GM12878 (cell line): ENCODE data around the gene CNOT3. TPM values are rescaled to one million over a fixed set of nuclear protein-coding genes. Genes with fewer than 3 reads are reported as not detected.

Experiments used
- ATAC-seq: fragments of 200-7000 bp; cut with Tn5 transposase; 3 replicates; pipeline ENCODE4 v1.9.1; 2020; ENCODE audit warnings: mild to moderate bottlenecking, moderate library complexity
- BruUV-seq: library from RNA; stranded (reverse); fragments of 400-500 nt; replicated peaks from 2 replicates; lab custom pipeline; 2021; lab: Mats Ljungman, UMichigan
- CTCF ChIA-PET: fragments of 300-600 bp; sonication (Branson Sonifier 250); formaldehyde crosslinking; extraction: SDS; loops from one replicate; lab custom pipeline; 2021; ENCODE audit warnings: inconsistent platforms; lab: Yijun Ruan, JAX
- POLR2A ChIA-PET: fragments of 350-600 bp; formaldehyde crosslinking; extraction: SDS; loops from one replicate; lab custom pipeline; 2021; ENCODE audit warnings: inconsistent platforms; lab: Charles Lee
- RAD21 ChIA-PET: fragments of 300-600 bp; sonication (Branson Sonifier 250); formaldehyde crosslinking; loops from one replicate; lab custom pipeline; 2023; ENCODE audit warnings: antibody characterized with exemption; ENCODE audit not compliant: unreplicated experiment; lab: Charles Lee
- SMC1A ChIA-PET: fragments of 300-600 bp; sonication (Branson Sonifier 250); formaldehyde crosslinking; loops from one replicate; lab custom pipeline; 2023; ENCODE audit not compliant: unreplicated experiment, uncharacterized antibody; lab: Charles Lee
- DNase-seq: peaks from one replicate; pipeline ENCODE4 v3.0.0-alpha.2; 2011; ENCODE audit warnings: low read depth, low spot score
- FAIRE-seq: peaks from 3 replicates; lab custom pipeline; 2011; peaks lifted over from hg19 to GRCh38; lab: Jason Lieb, UNC
- H2AFZ ChIP-seq: 2 replicates; pipeline ENCODE4 v1.6.0; 2011; ENCODE audit warnings: low read depth, low read length, control low read depth; ENCODE audit not compliant: control insufficient read depth
- H3K27ac ChIP-seq: 2 replicates; pipeline ENCODE4 v1.5.1; 2011; ENCODE audit warnings: control low read depth; ENCODE audit not compliant: control insufficient read depth, insufficient read depth
- H3K27me3 ChIP-seq, 2 experiments: replicated peaks in 1 of 2; 2 replicates each; pipeline versions ENCODE4 v1.6.0 to v1.6.1; 2011; ENCODE audit warnings: low read length in 1 of 2; ENCODE audit not compliant: control insufficient read depth in 2 of 2, insufficient read depth in 2 of 2
- H3K36me3 ChIP-seq, 2 experiments: 2 replicates each; pipeline ENCODE4 v1.5.1; 2011; ENCODE audit warnings: low read length in 1 of 2; ENCODE audit not compliant: control insufficient read depth in 2 of 2, insufficient read depth in 2 of 2
- H3K4me1 ChIP-seq: 2 replicates; pipeline ENCODE4 v1.6.1; 2011; ENCODE audit warnings: mild to moderate bottlenecking, low read length, moderate library complexity, mixed read lengths; ENCODE audit not compliant: control insufficient read depth, insufficient read depth
- H3K4me2 ChIP-seq: 2 replicates; pipeline ENCODE4 v1.6.0; 2011; ENCODE audit warnings: control low read depth; ENCODE audit not compliant: control insufficient read depth, insufficient read depth
- H3K4me3 ChIP-seq: fragments of 200-600 bp; sonication (generic); 2 replicates; pipeline ENCODE4 v1.5.1; 2016
- H3K79me2 ChIP-seq: 2 replicates; pipeline ENCODE4 v1.6.0; 2011; ENCODE audit warnings: low read length; ENCODE audit not compliant: control insufficient read depth, insufficient read depth
- H3K9ac ChIP-seq: 2 replicates; pipeline ENCODE4 v1.8.0; 2011; ENCODE audit warnings: low read length, control low read depth, mixed read lengths; ENCODE audit not compliant: control insufficient read depth, insufficient read depth
- H3K9me3 ChIP-seq: replicated peaks from 3 replicates; pipeline ENCODE4 v1.5.1; 2011; ENCODE audit warnings: mild to moderate bottlenecking, low read length; ENCODE audit not compliant: control insufficient read depth, insufficient read depth
- H4K20me1 ChIP-seq: 2 replicates; pipeline ENCODE4 v1.6.0; 2011; ENCODE audit not compliant: control insufficient read depth, insufficient read depth
- BRCA1 ChIP-seq: IDR thresholded peaks from 2 replicates; pipeline ENCODE4 v1.6.1; 2011; ENCODE audit warnings: low read depth, low read length, improper control_type of control experiment
- MEF2B ChIP-seq: fragments of 450-650 bp; IDR thresholded peaks from 2 replicates; pipeline ENCODE4 v1.6.1; 2018; ENCODE audit warnings: mild to moderate bottlenecking, moderate library complexity; ENCODE audit not compliant: partially characterized antibody, poor library complexity, severe bottlenecking
- SIX5 ChIP-seq: IDR thresholded peaks from 2 replicates; pipeline ENCODE4 v1.6.1; 2011; ENCODE audit warnings: mild to moderate bottlenecking, low read depth, low read length, moderate library complexity; ENCODE audit not compliant: severe bottlenecking
- WGBS: methylation state at CpG from one replicate; pipeline ENCODE4 v1.1.6; 2016; ENCODE audit warnings: low lambda C conversion rate; ENCODE audit not compliant: insufficient replicate concordance, insufficient coverage; ENCODE audit errors: missing lambda C conversion rate; 5-methylcytosine and 5-hydroxymethylcytosine counted together
- in situ Hi-C: fragments of 300-500 bp; cut with MboI; formaldehyde crosslinking; loops from 9 replicates; pipeline ENCODE4 v1.14.3; 2018; ENCODE audit warnings: mixed read lengths
- intact Hi-C: fragments of 100-400 bp; cut with micrococcal nuclease; formaldehyde crosslinking; loops from one replicate; pipeline ENCODE4 v1.14.2; 2022; ENCODE audit not compliant: unreplicated experiment
- polyA plus RNA-seq, 11 experiments: library from polyadenylated mRNA; depleted of rRNA in 4 of 11; unstranded in 6 of 11; stranded (reverse) in 5 of 11; fragments of >200 nt; fragmentation: Nextera tagmentation in 4 of 11; fragmentation: Illumina TruSeq in 1 of 11; extraction: Ambion mirVana in 4 of 11; extraction: Trizol in 1 of 11; gene quantifications; 1 replicate in 1 of 11; 2 replicates in 10 of 11; pipeline versions ENCODE4 v1.2.1 to v1.2.3, GENCODE V29; 2011 to 2016; ENCODE audit warnings: inconsistent platforms in 2 of 11, missing spikeins in 2 of 11, low read depth in 1 of 11
- total RNA-seq, 4 experiments: library from RNA; depleted of rRNA in 3 of 4; stranded (reverse); fragments of >200 nt in 3 of 4; fragmentation: Illumina TruSeq in 1 of 4; extraction: Trizol in 1 of 4; gene quantifications; 2 replicates each; pipeline versions ENCODE4 v1.2.1 to v1.2.3, GENCODE V29; 2013 to 2021
- TF ChIP-seq, protein P1 (sequence below): IDR thresholded peaks from 2 replicates; pipeline ENCODE4 v1.6.1; 2011; ENCODE audit warnings: borderline replicate concordance, low read depth, mild to moderate bottlenecking, moderate library complexity, mixed read lengths, low read length; ENCODE audit not compliant: insufficient read depth; ENCODE audit errors: extremely low read length
- TF ChIP-seq, protein P2 (sequence below): fragments of 450-650 bp; conservative IDR thresholded peaks from 2 replicates; pipeline ENCODE4 v1.6.1; 2017; ENCODE audit warnings: mild to moderate bottlenecking, moderate library complexity

The CNOT3 gene
- total and polyA plus RNA-seq, 10 of the 15 experiments (the other 5 are each of a cell fraction or from before 2014, with no cell fraction given), result 0.14 to 45.1 (median 14.0) TPM

DNA sequence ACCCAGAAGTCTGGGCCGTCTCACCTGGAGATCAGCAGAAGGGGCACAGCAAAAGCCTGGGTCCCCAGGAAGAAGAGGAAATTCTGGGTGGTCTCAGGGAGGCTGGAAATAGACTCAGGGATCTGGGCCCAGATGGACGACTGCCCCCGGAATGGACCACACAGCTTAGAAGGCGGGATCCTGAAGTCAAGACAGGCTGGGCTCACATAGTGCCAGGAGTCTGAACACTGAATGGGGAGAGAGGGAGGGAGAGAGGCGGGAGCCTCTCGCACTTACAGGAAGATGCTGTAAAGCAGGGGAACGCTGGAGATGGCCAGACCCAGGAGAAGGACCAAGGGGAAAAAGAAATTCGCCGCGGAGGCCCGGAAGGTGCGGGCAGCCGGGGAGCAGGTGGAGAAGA lies 23.3 kb downstream of the CNOT3 start:
- Histone ChIP-seq H3K4me2 (peak overlapping the region; percentile 97), H3K79me2 (peaks cover 8% of the 10 kb centered on the region), H2AFZ (no peak overlapping the region), H4K20me1 (no peaks in the 10 kb centered on the region), H3K9me3 (no peaks in the 10 kb centered on the region; the same call in 2 of the 3 replicates), H3K36me3 (peaks cover 5% of the 10 kb centered on the region in 2 experiments; a peak in 2 of 4 replicates), H3K27me3 (no peaks in the 10 kb centered on the region), H3K4me1 (peaks cover 4% of the 10 kb centered on the region; the same call in 1 of the 2 replicates), H3K27ac (no peak overlapping the region), H3K4me3 (peak overlapping the region; percentile 95), H3K9ac (peak overlapping the region; percentile 82)
- no TSS peak for BruUV-seq
- in situ Hi-C loops (no loop called here), intact Hi-C loops (no loop called here)
- TF ChIP-seq, protein P1, sequence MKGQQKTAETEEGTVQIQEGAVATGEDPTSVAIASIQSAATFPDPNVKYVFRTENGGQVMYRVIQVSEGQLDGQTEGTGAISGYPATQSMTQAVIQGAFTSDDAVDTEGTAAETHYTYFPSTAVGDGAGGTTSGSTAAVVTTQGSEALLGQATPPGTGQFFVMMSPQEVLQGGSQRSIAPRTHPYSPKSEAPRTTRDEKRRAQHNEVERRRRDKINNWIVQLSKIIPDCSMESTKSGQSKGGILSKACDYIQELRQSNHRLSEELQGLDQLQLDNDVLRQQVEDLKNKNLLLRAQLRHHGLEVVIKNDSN, result no peak
- TF ChIP-seq MEF2B, result no peak
- ChIA-PET POLR2A (interaction anchor here (0.7 to 4.0 kb wide), 4 partner anchors 23 to 44 kb away, joined by 8 to 30 read pairs (median 12); partner anchors contain the start of genes CNOT3 and MBOAT7), CTCF (interaction anchor here (0.6 to 2.1 kb wide), 2 partner anchors 27 to 640 kb away, joined by 3 to 4 read pairs; no protein-coding TSS in a partner anchor), SMC1A (interaction anchor here (0.7 to 1.3 kb wide), 2 partner anchors 24 to 31 kb away, joined by 3 to 5 read pairs; no protein-coding TSS in a partner anchor), RAD21 (interaction anchor here (1.5 kb wide), 1 partner anchor 27 kb away, joined by 3 read pairs; no protein-coding TSS in a partner anchor)
- DNase-seq (no peak), ATAC-seq (no peak), FAIRE-seq (no peak)
- 64% methylated on average over 13 of the region's 13 CpGs for WGBS

DNA sequence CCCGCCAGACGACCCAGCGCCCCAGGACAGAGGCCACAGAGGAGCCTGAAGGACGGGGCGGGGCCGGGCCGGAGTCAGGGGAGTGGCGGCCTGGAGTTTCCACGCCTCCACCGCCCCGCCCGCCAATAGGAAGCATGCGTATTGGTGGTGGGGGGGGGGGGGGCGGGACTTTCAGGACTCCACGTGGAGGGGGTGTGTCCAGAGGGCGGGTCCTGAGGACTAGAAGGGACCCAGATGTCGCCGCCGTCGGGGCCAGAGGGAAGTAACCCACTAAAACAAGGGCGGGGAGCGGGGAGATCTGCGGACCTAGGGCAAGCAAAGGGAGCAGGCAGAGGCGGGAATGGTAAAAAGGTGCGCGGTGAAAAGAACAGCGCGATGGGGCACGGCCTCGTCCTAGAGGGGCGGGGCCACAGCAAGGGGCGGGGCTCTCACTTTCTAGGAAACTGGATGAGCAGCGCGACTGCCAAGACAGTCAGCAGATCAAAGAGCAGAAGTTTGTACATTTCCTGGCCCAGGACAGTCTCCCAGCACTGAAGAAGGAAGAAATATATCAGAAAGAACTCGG lies 24.8 kb downstream of the CNOT3 start:
- CTCF ChIA-PET, result no interaction called here
- Histone ChIP-seq H3K27ac (no peak overlapping the region), H3K79me2 (peaks cover 8% of the 10 kb centered on the region), H3K4me3 (no peak overlapping the region), H3K4me1 (peaks cover 4% of the 10 kb centered on the region; the same call in 1 of the 2 replicates), H4K20me1 (no peaks in the 10 kb centered on the region), H3K4me2 (peak overlapping the region; percentile 1; the same call in 1 of the 2 replicates), H3K36me3 (no peaks in the 10 kb centered on the region; a peak in 1 of 4 replicates), H3K9me3 (no peaks in the 10 kb centered on the region; the same call in 2 of the 3 replicates), H2AFZ (no peak overlapping the region; the same call in 1 of the 2 replicates), H3K27me3 (no peaks in the 10 kb centered on the region), H3K9ac (no peak overlapping the region)
- in situ Hi-C loops, result no loop called here
- peak; percentile 18 for ATAC-seq
- DNase-seq, result no peak
- no peak for FAIRE-seq
- SMC1A ChIA-PET, result interaction anchor here (1.5 kb wide), 1 partner anchor 27 kb away, joined by 4 read pairs; the partner anchor contains the start of gene MBOAT7
- no TSS peak for BruUV-seq
- 14% methylated on average over 22 of the region's 35 CpGs for WGBS
- TF ChIP-seq SIX5 (no peak), BRCA1 (no peak)
- TF ChIP-seq, protein P2, sequence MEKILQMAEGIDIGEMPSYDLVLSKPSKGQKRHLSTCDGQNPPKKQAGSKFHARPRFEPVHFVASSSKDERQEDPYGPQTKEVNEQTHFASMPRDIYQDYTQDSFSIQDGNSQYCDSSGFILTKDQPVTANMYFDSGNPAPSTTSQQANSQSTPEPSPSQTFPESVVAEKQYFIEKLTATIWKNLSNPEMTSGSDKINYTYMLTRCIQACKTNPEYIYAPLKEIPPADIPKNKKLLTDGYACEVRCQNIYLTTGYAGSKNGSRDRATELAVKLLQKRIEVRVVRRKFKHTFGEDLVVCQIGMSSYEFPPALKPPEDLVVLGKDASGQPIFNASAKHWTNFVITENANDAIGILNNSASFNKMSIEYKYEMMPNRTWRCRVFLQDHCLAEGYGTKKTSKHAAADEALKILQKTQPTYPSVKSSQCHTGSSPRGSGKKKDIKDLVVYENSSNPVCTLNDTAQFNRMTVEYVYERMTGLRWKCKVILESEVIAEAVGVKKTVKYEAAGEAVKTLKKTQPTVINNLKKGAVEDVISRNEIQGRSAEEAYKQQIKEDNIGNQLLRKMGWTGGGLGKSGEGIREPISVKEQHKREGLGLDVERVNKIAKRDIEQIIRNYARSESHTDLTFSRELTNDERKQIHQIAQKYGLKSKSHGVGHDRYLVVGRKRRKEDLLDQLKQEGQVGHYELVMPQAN, result 0 out of 2 replicates have a peak, but pooled peaks have one; percentile 32
- POLR2A ChIA-PET, result no interaction called here
- intact Hi-C loops, result no loop called here
- RAD21 ChIA-PET, result no interaction called here
